ENCODE data around the gene PDSS2.

Gene PDSS2

GRCh38 chr6:107419733-107420132 lies 39.6 kb downstream of the PDSS2 start:
- FAIRE-seq (peak; percentile 66), DNase-seq (ENCODE audit: insufficient read length, low spot score) (no peak)

GRCh38 chr6:107418118-107418517 lies 41.2 kb downstream of the PDSS2 start:
- no peak for DNase-seq (ENCODE audit: insufficient read length, low spot score)
- peak; percentile 26 for FAIRE-seq
- TF ChIP-seq SPI1 (IDR thresholded peaks at IDR 0.05; ENCODE audit: low read depth, low read length) (peak; percentile 35), POLR2AphosphoS5 (IDR thresholded peaks at IDR 0.05; ENCODE audit: low read depth, low read length) (no peak)

More at GRCh38 chr6:107419733-107420132, 39.6 kb downstream of the PDSS2 start:
- TF ChIP-seq PAX5 (IDR thresholded peaks at IDR 0.05; ENCODE audit: insufficient read depth, low read length, severe bottlenecking) (no peak), TAF1 (IDR thresholded peaks at IDR 0.05; ENCODE audit: low read depth, low read length) (no peak), POLR2A (IDR thresholded peaks at IDR 0.05; ENCODE audit: low read depth, low read length) (no peak), POU2F2 (IDR thresholded peaks at IDR 0.05; ENCODE audit: low read depth, low read length) (no peak), SPI1 (IDR thresholded peaks at IDR 0.05; ENCODE audit: low read depth, low read length) (no peak), POLR2AphosphoS5 (IDR thresholded peaks at IDR 0.05; ENCODE audit: low read depth, low read length) (no peak)

- DNase-seq (ENCODE audit: insufficient read length, low spot score): no peak
- TF ChIP-seq TAF1 (IDR thresholded peaks at IDR 0.05; ENCODE audit: low read depth, low read length): no peak
- no peak for TF ChIP-seq POU2F2 (IDR thresholded peaks at IDR 0.05; ENCODE audit: low read depth, low read length)
- FAIRE-seq: no peak
Observed at GRCh38 chr6:107416145-107416544, 43.2 kb downstream of the PDSS2 start.

- FAIRE-seq (no peak), DNase-seq (ENCODE audit: insufficient read length, low spot score) (no peak)
- TF ChIP-seq SPI1 (IDR thresholded peaks at IDR 0.05; ENCODE audit: low read depth, low read length) (no peak), POU2F2 (IDR thresholded peaks at IDR 0.05; ENCODE audit: low read depth, low read length) (no peak), PAX5 (IDR thresholded peaks at IDR 0.05; ENCODE audit: insufficient read depth, low read length, severe bottlenecking) (no peak), TAF1 (IDR thresholded peaks at IDR 0.05; ENCODE audit: low read depth, low read length) (no peak), POLR2A (IDR thresholded peaks at IDR 0.05; ENCODE audit: low read depth, low read length) (no peak), POLR2AphosphoS5 (IDR thresholded peaks at IDR 0.05; ENCODE audit: low read depth, low read length) (no peak)
Observed at GRCh38 chr6:107413966-107414645, 45.3 kb downstream of the PDSS2 start.

- FAIRE-seq (no peak), DNase-seq (ENCODE audit: insufficient read length, low spot score) (no peak)
Observed at GRCh38 chr6:107411161-107411560, 48.2 kb downstream of the PDSS2 start.

GRCh38 chr6:107409942-107410341 lies 49.4 kb downstream of the PDSS2 start:
- TF ChIP-seq POLR2A (IDR thresholded peaks at IDR 0.05; ENCODE audit: low read depth, low read length): no peak
- no peak for TF ChIP-seq POU2F2 (IDR thresholded peaks at IDR 0.05; ENCODE audit: low read depth, low read length)
- TF ChIP-seq TAF1 (IDR thresholded peaks at IDR 0.05; ENCODE audit: low read depth, low read length): no peak
- no peak for TF ChIP-seq PAX5 (IDR thresholded peaks at IDR 0.05; ENCODE audit: insufficient read depth, low read length, severe bottlenecking)
- TF ChIP-seq POLR2AphosphoS5 (IDR thresholded peaks at IDR 0.05; ENCODE audit: low read depth, low read length): no peak
- no peak for TF ChIP-seq SPI1 (IDR thresholded peaks at IDR 0.05; ENCODE audit: low read depth, low read length)
- DNase-seq (ENCODE audit: insufficient read length, low spot score) (no peak), FAIRE-seq (no peak)

More at GRCh38 chr6:107411161-107411560, 48.2 kb downstream of the PDSS2 start:
- TF ChIP-seq TAF1 (IDR thresholded peaks at IDR 0.05; ENCODE audit: low read depth, low read length) (no peak), POU2F2 (IDR thresholded peaks at IDR 0.05; ENCODE audit: low read depth, low read length) (no peak), SPI1 (IDR thresholded peaks at IDR 0.05; ENCODE audit: low read depth, low read length) (no peak), POLR2A (IDR thresholded peaks at IDR 0.05; ENCODE audit: low read depth, low read length) (no peak), PAX5 (IDR thresholded peaks at IDR 0.05; ENCODE audit: insufficient read depth, low read length, severe bottlenecking) (no peak), POLR2AphosphoS5 (IDR thresholded peaks at IDR 0.05; ENCODE audit: low read depth, low read length) (no peak)

- no peak for TF ChIP-seq POU2F2 (IDR thresholded peaks at IDR 0.05; ENCODE audit: low read depth, low read length)
- no peak for TF ChIP-seq TAF1 (IDR thresholded peaks at IDR 0.05; ENCODE audit: low read depth, low read length)
- no peak for TF ChIP-seq PAX5 (IDR thresholded peaks at IDR 0.05; ENCODE audit: insufficient read depth, low read length, severe bottlenecking)
- no peak for TF ChIP-seq SPI1 (IDR thresholded peaks at IDR 0.05; ENCODE audit: low read depth, low read length)
- no peak for TF ChIP-seq POLR2AphosphoS5 (IDR thresholded peaks at IDR 0.05; ENCODE audit: low read depth, low read length)
- TF ChIP-seq POLR2A (IDR thresholded peaks at IDR 0.05; ENCODE audit: low read depth, low read length): no peak
- DNase-seq (ENCODE audit: insufficient read length, low spot score) (no peak), FAIRE-seq (no peak)
Observed at GRCh38 chr6:107408714-107409113, 50.6 kb downstream of the PDSS2 start.

GRCh38 chr6:107405002-107405401 lies 54.4 kb downstream of the PDSS2 start:
- no peak for TF ChIP-seq TAF1 (IDR thresholded peaks at IDR 0.05; ENCODE audit: low read depth, low read length)
- no peak for TF ChIP-seq POLR2AphosphoS5 (IDR thresholded peaks at IDR 0.05; ENCODE audit: low read depth, low read length)
- TF ChIP-seq PAX5 (IDR thresholded peaks at IDR 0.05; ENCODE audit: insufficient read depth, low read length, severe bottlenecking): no peak
- TF ChIP-seq POLR2A (IDR thresholded peaks at IDR 0.05; ENCODE audit: low read depth, low read length): no peak
- TF ChIP-seq POU2F2 (IDR thresholded peaks at IDR 0.05; ENCODE audit: low read depth, low read length): no peak
- no peak for TF ChIP-seq SPI1 (IDR thresholded peaks at IDR 0.05; ENCODE audit: low read depth, low read length)
- FAIRE-seq: no peak
- no peak for DNase-seq (ENCODE audit: insufficient read length, low spot score)

GRCh38 chr6:107402533-107402932 lies 56.8 kb downstream of the PDSS2 start:
- TF ChIP-seq PAX5 (IDR thresholded peaks at IDR 0.05; ENCODE audit: insufficient read depth, low read length, severe bottlenecking): no peak
- TF ChIP-seq POU2F2 (IDR thresholded peaks at IDR 0.05; ENCODE audit: low read depth, low read length): no peak
- TF ChIP-seq POLR2AphosphoS5 (IDR thresholded peaks at IDR 0.05; ENCODE audit: low read depth, low read length): no peak
- no peak for TF ChIP-seq POLR2A (IDR thresholded peaks at IDR 0.05; ENCODE audit: low read depth, low read length)
- TF ChIP-seq TAF1 (IDR thresholded peaks at IDR 0.05; ENCODE audit: low read depth, low read length): no peak
- no peak for TF ChIP-seq SPI1 (IDR thresholded peaks at IDR 0.05; ENCODE audit: low read depth, low read length)
- no peak for FAIRE-seq
- no peak for DNase-seq (ENCODE audit: insufficient read length, low spot score)

GRCh38 chr6:107401573-107401972 lies 57.8 kb downstream of the PDSS2 start:
- no peak for FAIRE-seq
- no peak for TF ChIP-seq SPI1 (IDR thresholded peaks at IDR 0.05; ENCODE audit: low read depth, low read length)
- no peak for TF ChIP-seq PAX5 (IDR thresholded peaks at IDR 0.05; ENCODE audit: insufficient read depth, low read length, severe bottlenecking)
- no peak for TF ChIP-seq POLR2AphosphoS5 (IDR thresholded peaks at IDR 0.05; ENCODE audit: low read depth, low read length)
- TF ChIP-seq POU2F2 (IDR thresholded peaks at IDR 0.05; ENCODE audit: low read depth, low read length): no peak
- no peak for TF ChIP-seq POLR2A (IDR thresholded peaks at IDR 0.05; ENCODE audit: low read depth, low read length)
- TF ChIP-seq TAF1 (IDR thresholded peaks at IDR 0.05; ENCODE audit: low read depth, low read length): no peak

More at GRCh38 chr6:107401573-107401972, 57.8 kb downstream of the PDSS2 start:
- DNase-seq (ENCODE audit: insufficient read length, low spot score): no peak

All from GM12891 (cell line).